HepG2 (cell line): ENCODE data around the gene GDPGP1. TPM values are rescaled to one million over a fixed set of nuclear protein-coding genes. Genes with fewer than 3 reads are reported as not detected.

Experiments
- CREBL2 ChIP-seq: sonication (generic); formaldehyde crosslinking; IDR thresholded peaks from 2 replicates; pipeline ENCODE4 v1.8.1; 2023; ENCODE audit warnings: missing genetic modification reagents, mild to moderate bottlenecking, borderline replicate concordance
- HHEX ChIP-seq: IDR thresholded peaks from 2 replicates; pipeline ENCODE4 v1.6.1; 2016; ENCODE audit warnings: control low read depth
- HIVEP1 ChIP-seq: sonication (generic); formaldehyde crosslinking; IDR thresholded peaks from 2 replicates; pipeline ENCODE4 v1.4.0; 2020; ENCODE audit warnings: mild to moderate bottlenecking, missing genetic modification reagents
- KDM3A ChIP-seq: IDR thresholded peaks from 2 replicates; pipeline ENCODE4 v1.6.1; 2018; ENCODE audit warnings: low read depth, missing compliant biosample characterization
- MATR3 ChIP-seq: sonication (generic); formaldehyde crosslinking; IDR thresholded peaks from 2 replicates; pipeline ENCODE4 v1.4.0; 2020; ENCODE audit warnings: missing genetic modification reagents
- SNAI1 ChIP-seq: sonication (generic); formaldehyde crosslinking; IDR thresholded peaks from 2 replicates; pipeline ENCODE4 v1.5.0; 2020; ENCODE audit warnings: mild to moderate bottlenecking, missing genetic modification reagents, borderline replicate concordance
- THAP11 ChIP-seq: IDR thresholded peaks from 2 replicates; pipeline ENCODE4 v1.6.1; 2016; ENCODE audit warnings: missing biosample characterization, missing genetic modification reagents
- THYN1 ChIP-seq: sonication (generic); formaldehyde crosslinking; IDR thresholded peaks from 2 replicates; pipeline ENCODE4 v1.8.1; 2023; ENCODE audit warnings: low read depth, mild to moderate bottlenecking, moderate library complexity, missing genetic modification reagents, borderline replicate concordance
- ZBTB43 ChIP-seq: sonication (generic); formaldehyde crosslinking; conservative IDR thresholded peaks from 2 replicates; pipeline ENCODE4 v1.4.0; 2020; ENCODE audit warnings: missing genetic modification reagents
- ZFY ChIP-seq: sonication (generic); formaldehyde crosslinking; IDR thresholded peaks from 2 replicates; pipeline ENCODE4 v1.4.0; 2020; ENCODE audit warnings: missing genetic modification reagents
- ZNF264 ChIP-seq: sonication (generic); formaldehyde crosslinking; IDR thresholded peaks from 2 replicates; pipeline ENCODE4 v1.4.0; 2020; ENCODE audit warnings: missing genetic modification reagents
- ZNF274 ChIP-seq: sonication (generic); formaldehyde crosslinking; IDR thresholded peaks from 2 replicates; pipeline ENCODE4 v1.5.1; 2020; ENCODE audit warnings: mild to moderate bottlenecking, missing genetic modification reagents
- ZNF33B ChIP-seq: sonication (generic); formaldehyde crosslinking; IDR thresholded peaks from 2 replicates; pipeline ENCODE4 v1.5.1; 2020; ENCODE audit warnings: mild to moderate bottlenecking, missing genetic modification reagents
- ZNF382 ChIP-seq: sonication (generic); formaldehyde crosslinking; IDR thresholded peaks from 2 replicates; pipeline ENCODE4 v1.5.0; 2020; ENCODE audit warnings: missing genetic modification reagents, mild to moderate bottlenecking, borderline replicate concordance
- ZNF580 ChIP-seq: IDR thresholded peaks from 2 replicates; pipeline ENCODE4 v1.6.1; 2016; ENCODE audit warnings: low read depth, borderline replicate concordance
- ZNF709 ChIP-seq: sonication (generic); formaldehyde crosslinking; IDR thresholded peaks from 2 replicates; pipeline ENCODE4 v1.5.0; 2020; ENCODE audit warnings: mild to moderate bottlenecking, missing genetic modification reagents
- ZNF737 ChIP-seq: sonication (generic); formaldehyde crosslinking; IDR thresholded peaks from 2 replicates; pipeline ENCODE4 v1.5.0; 2020; ENCODE audit warnings: missing genetic modification reagents, mild to moderate bottlenecking, borderline replicate concordance
- ZNF768 ChIP-seq: sonication (generic); formaldehyde crosslinking; IDR thresholded peaks from 2 replicates; pipeline ENCODE4 v1.4.0; 2020; ENCODE audit warnings: missing genetic modification reagents
- polyA plus RNA-seq, 8 experiments: library from polyadenylated mRNA; depleted of rRNA in 3 of 8; stranded (reverse) in 7 of 8; unstranded in 1 of 8; fragments of >200 nt; fragmentation: Illumina TruSeq in 4 of 8; extraction: Trizol in 4 of 8; gene quantifications; 2 replicates each; pipeline versions ENCODE4 v1.2.1 to v1.2.3, GENCODE V29; 2011 to 2016; ENCODE audit warnings: low read depth in 4 of 8, missing spikeins in 1 of 8, mixed read lengths in 1 of 8; ENCODE audit not compliant: insufficient read depth in 1 of 8
- total RNA-seq, 5 experiments: library from RNA; depleted of rRNA; stranded (reverse); fragments of >200 nt; fragmentation: Illumina TruSeq; extraction: Trizol; gene quantifications; 2 replicates each; pipeline ENCODE4 v1.2.3, GENCODE V29; 2016; ENCODE audit warnings: low read depth in 1 of 5
- TF ChIP-seq, protein P1 (sequence below): sonication (generic); formaldehyde crosslinking; IDR thresholded peaks from 2 replicates; pipeline ENCODE4 v1.5.0; 2020; ENCODE audit warnings: missing genetic modification reagents, mild to moderate bottlenecking, borderline replicate concordance
- TF ChIP-seq, protein P2 (sequence below): sonication (generic); formaldehyde crosslinking; IDR thresholded peaks from 2 replicates; pipeline ENCODE4 v1.5.0; 2020; ENCODE audit warnings: missing genetic modification reagents, mild to moderate bottlenecking, borderline replicate concordance
- TF ChIP-seq, protein P3 (sequence below): sonication (generic); formaldehyde crosslinking; IDR thresholded peaks from 2 replicates; pipeline ENCODE4 v1.5.1; 2020; ENCODE audit warnings: mild to moderate bottlenecking, missing genetic modification reagents

The GDPGP1 gene
- total and polyA plus RNA-seq, 2 of the 13 experiments (the other 11 are each of a cell fraction or from before 2014, with no cell fraction given): 1.5 to 4.3 TPM

- TF ChIP-seq ZNF737: no peak
- no peak for TF ChIP-seq ZNF709 (CRISPR knock-in tag)
- no peak for TF ChIP-seq HIVEP1
- TF ChIP-seq HHEX (CRISPR knock-in tag): no peak
- peak; percentile 82 for TF ChIP-seq SNAI1 (CRISPR knock-in tag)
- no peak; the same call in 1 of the 2 replicates for TF ChIP-seq ZNF264 (CRISPR knock-in tag)
- TF ChIP-seq, protein P1, sequence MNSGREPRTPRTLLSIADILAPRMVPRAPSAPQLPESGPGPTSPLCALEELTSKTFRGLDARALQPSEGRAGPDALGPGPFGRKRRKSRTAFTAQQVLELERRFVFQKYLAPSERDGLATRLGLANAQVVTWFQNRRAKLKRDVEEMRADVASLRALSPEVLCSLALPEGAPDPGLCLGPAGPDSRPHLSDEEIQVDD (CRISPR knock-in tag): no peak; the same call in 1 of the 2 replicates
- TF ChIP-seq ZFY: peak; percentile 96
- TF ChIP-seq CREBL2 (CRISPR knock-in tag): 0 out of 2 replicates have a peak, but pooled peaks have one; percentile 76
- TF ChIP-seq ZBTB43 (CRISPR knock-in tag): 0 out of 2 replicates have a peak, but pooled peaks have one; percentile 71
- no peak; the same call in 1 of the 2 replicates for TF ChIP-seq KDM3A
- TF ChIP-seq, protein P2, sequence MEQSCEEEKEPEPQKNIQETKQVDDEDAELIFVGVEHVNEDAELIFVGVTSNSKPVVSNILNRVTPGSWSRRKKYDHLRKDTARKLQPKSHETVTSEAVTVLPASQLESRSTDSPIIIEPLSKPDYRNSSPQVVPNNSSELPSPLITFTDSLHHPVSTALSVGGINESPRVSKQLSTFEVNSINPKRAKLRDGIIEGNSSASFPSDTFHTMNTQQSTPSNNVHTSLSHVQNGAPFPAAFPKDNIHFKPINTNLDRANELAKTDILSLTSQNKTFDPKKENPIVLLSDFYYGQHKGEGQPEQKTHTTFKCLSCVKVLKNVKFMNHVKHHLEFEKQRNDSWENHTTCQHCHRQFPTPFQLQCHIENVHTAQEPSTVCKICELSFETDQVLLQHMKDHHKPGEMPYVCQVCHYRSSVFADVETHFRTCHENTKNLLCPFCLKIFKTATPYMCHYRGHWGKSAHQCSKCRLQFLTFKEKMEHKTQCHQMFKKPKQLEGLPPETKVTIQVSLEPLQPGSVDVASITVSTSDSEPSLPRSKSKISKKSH: peak; percentile 57; the same call in 1 of the 2 replicates
- TF ChIP-seq, protein P3, sequence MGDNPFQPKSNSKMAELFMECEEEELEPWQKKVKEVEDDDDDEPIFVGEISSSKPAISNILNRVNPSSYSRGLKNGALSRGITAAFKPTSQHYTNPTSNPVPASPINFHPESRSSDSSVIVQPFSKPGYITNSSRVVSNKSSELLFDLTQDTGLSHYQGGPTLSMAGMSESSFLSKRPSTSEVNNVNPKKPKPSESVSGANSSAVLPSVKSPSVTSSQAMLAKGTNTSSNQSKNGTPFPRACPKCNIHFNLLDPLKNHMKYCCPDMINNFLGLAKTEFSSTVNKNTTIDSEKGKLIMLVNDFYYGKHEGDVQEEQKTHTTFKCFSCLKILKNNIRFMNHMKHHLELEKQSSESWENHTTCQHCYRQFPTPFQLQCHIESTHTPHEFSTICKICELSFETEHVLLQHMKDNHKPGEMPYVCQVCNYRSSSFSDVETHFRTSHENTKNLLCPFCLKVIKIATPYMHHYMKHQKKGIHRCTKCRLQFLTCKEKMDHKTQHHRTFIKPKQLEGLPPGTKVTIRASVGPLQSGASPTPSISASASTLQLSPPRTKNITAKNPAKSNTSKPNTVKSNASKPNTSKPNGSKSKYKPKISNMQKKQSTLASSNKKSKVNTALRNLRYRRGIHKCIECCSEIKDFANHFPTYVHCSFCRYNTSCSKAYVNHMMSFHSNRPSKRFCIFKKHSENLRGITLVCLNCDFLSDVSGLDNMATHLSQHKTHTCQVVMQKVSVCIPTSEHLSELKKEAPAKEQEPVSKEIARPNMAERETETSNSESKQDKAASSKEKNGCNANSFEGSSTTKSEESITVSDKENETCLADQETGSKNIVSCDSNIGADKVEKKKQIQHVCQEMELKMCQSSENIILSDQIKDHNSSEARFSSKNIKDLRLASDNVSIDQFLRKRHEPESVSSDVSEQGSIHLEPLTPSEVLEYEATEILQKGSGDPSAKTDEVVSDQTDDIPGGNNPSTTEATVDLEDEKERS (CRISPR knock-in tag): 0 out of 2 replicates have a peak, but pooled peaks have one; percentile 27
- TF ChIP-seq THYN1 (CRISPR knock-in tag): no peak
- peak; percentile 87; the same call in 1 of the 2 replicates for TF ChIP-seq ZNF274 (CRISPR knock-in tag)
- TF ChIP-seq ZNF382 (CRISPR knock-in tag): no peak
- TF ChIP-seq MATR3 (CRISPR knock-in tag): no peak
- TF ChIP-seq THAP11 (CRISPR knock-in tag): peak; percentile 89
- peak; percentile 88 for TF ChIP-seq ZNF580 (CRISPR knock-in tag)
- TF ChIP-seq ZNF33B: peak; percentile 94
- peak; percentile 60; the same call in 1 of the 2 replicates for TF ChIP-seq ZNF768 (CRISPR knock-in tag)
Measured at GRCh38 chr15:90265271-90266060, 31.5 kb downstream of the GDPGP1 start, which contains the start of gene NGRN (continued).
